Mesothelial cell of epicardium (in vitro differentiated cells): ENCODE results near the gene POLR2M. TPM values are rescaled to one million over a fixed set of nuclear protein-coding genes. Genes with fewer than 3 reads are reported as not detected.

Experiments
- DNase-seq, 2 experiments: peaks; one replicate each; pipeline ENCODE4 v3.0.0; 2021; ENCODE audit warnings: low spot score in 2 of 2; ENCODE audit not compliant: unreplicated experiment in 2 of 2
- H3K27ac Mint-ChIP-seq: 2 replicates; pipeline ENCODE4 v1.8.0; 2021; ENCODE audit warnings: mixed read lengths
- H3K27me3 Mint-ChIP-seq: 2 replicates; pipeline ENCODE4 v1.8.0; 2021; ENCODE audit warnings: low read depth, mixed read lengths
- H3K36me3 Mint-ChIP-seq: 2 replicates; pipeline ENCODE4 v1.8.0; 2021; ENCODE audit warnings: mixed read lengths
- H3K4me1 Mint-ChIP-seq: 2 replicates; pipeline ENCODE4 v1.8.0; 2021; ENCODE audit warnings: mixed read lengths
- H3K4me3 Mint-ChIP-seq: 2 replicates; pipeline ENCODE4 v1.8.0; 2021; ENCODE audit warnings: mild to moderate bottlenecking, moderate library complexity, mixed read lengths
- H3K9me3 Mint-ChIP-seq: 2 replicates; pipeline ENCODE4 v1.8.0; 2021; ENCODE audit warnings: mixed read lengths
- CTCF ChIP-seq: fragments of 200-600 bp; sonication (generic); IDR thresholded peaks from one replicate; pipeline ENCODE4 v1.5.0; 2021; ENCODE audit warnings: antibody characterized with exemption; ENCODE audit not compliant: unreplicated experiment
- total RNA-seq: library from RNA; stranded (reverse); gene quantifications from 3 replicates; pipeline ENCODE4 v1.2.1, GENCODE V29; 2021

POLR2M gene
- total RNA-seq, 1 donor from 2014 or later: 109 TPM

- no peak overlapping the region for H3K4me3 Mint-ChIP-seq
- TF ChIP-seq CTCF: no peak
- H3K9me3 Mint-ChIP-seq: peaks cover 6% of the 10 kb centered on the region
- H3K27me3 Mint-ChIP-seq: peaks cover 3% of the 10 kb centered on the region
- no peaks in the 10 kb centered on the region for H3K36me3 Mint-ChIP-seq
- H3K4me1 Mint-ChIP-seq: peaks cover 2% of the 10 kb centered on the region
- DNase-seq: no peak
- H3K27ac Mint-ChIP-seq: no peak overlapping the region
These were observed 52.0 kb downstream of the POLR2M start for GRCh38 chr15:57758560-57758959.

- peaks cover 2% of the 10 kb centered on the region for H3K4me1 Mint-ChIP-seq
- no peaks in the 10 kb centered on the region for H3K36me3 Mint-ChIP-seq
- TF ChIP-seq CTCF: no peak
- peaks cover 3% of the 10 kb centered on the region for H3K27me3 Mint-ChIP-seq
- DNase-seq: no peak
- no peak overlapping the region for H3K4me3 Mint-ChIP-seq
- H3K27ac Mint-ChIP-seq: no peak overlapping the region
- H3K9me3 Mint-ChIP-seq: peaks cover 6% of the 10 kb centered on the region
These were observed 55.0 kb downstream of the POLR2M start for GRCh38 chr15:57761562-57761961.

- TF ChIP-seq CTCF: peak; percentile 53
- H3K36me3 Mint-ChIP-seq: no peaks in the 10 kb centered on the region
- peaks cover 6% of the 10 kb centered on the region for H3K9me3 Mint-ChIP-seq
- no peak overlapping the region for H3K4me3 Mint-ChIP-seq
- no peak for DNase-seq
- H3K4me1 Mint-ChIP-seq: peaks cover 2% of the 10 kb centered on the region
- H3K27me3 Mint-ChIP-seq: peaks cover 3% of the 10 kb centered on the region
- no peak overlapping the region for H3K27ac Mint-ChIP-seq
These were observed 55.8 kb downstream of the POLR2M start for GRCh38 chr15:57762302-57762701.

GRCh38 chr15:57763176-57763964 lies 56.9 kb downstream of the POLR2M start:
- no peak overlapping the region for H3K4me3 Mint-ChIP-seq
- no peak for TF ChIP-seq CTCF

More at GRCh38 chr15:57763176-57763964, 56.9 kb downstream of the POLR2M start:
- DNase-seq: no peak
- peaks cover 2% of the 10 kb centered on the region for H3K4me1 Mint-ChIP-seq
- H3K27me3 Mint-ChIP-seq: peaks cover 3% of the 10 kb centered on the region
- no peak overlapping the region for H3K27ac Mint-ChIP-seq
- no peaks in the 10 kb centered on the region for H3K36me3 Mint-ChIP-seq
- peaks cover 6% of the 10 kb centered on the region for H3K9me3 Mint-ChIP-seq

Other genes starting within 250 kb of the POLR2M start
- gene MYZAP, start 114.8 kb upstream of the POLR2M start, total RNA-seq: 3.3 to 3.9 TPM (median 3.8 TPM) in 3 replicates